DND-41 (cell line): ENCODE data around the gene MYLK4.
A peak's percentile ranks its signal among the peaks of the same experiment; 100 is the strongest.

ENCODE experiments used
- ATAC-seq: fragments of 200-7000 bp; cut with Tn5 transposase; 3 replicates; pipeline ENCODE4 v1.9.1; 2021; ENCODE audit warnings: low read depth; ENCODE audit not compliant: insufficient read depth
- DNase-seq: peaks from one replicate; pipeline ENCODE4 v3.0.0-alpha.2; 2020
- H2AFZ ChIP-seq: 2 replicates; pipeline ENCODE4 v1.6.0; 2012; ENCODE audit warnings: low read depth, low read length
- H3K27ac ChIP-seq: 2 replicates; pipeline ENCODE4 v1.5.1; 2012; ENCODE audit warnings: low read length, inconsistent platforms
- H3K27me3 ChIP-seq: fragments of 200-600 bp; sonication (generic); 2 replicates; pipeline ENCODE4 v1.6.0; 2012; ENCODE audit warnings: low read length, mild to moderate bottlenecking, inconsistent platforms; ENCODE audit not compliant: insufficient read depth, poor library complexity
- H3K36me3 ChIP-seq: 2 replicates; pipeline ENCODE4 v1.5.1; 2012; ENCODE audit warnings: low read length, inconsistent platforms; ENCODE audit not compliant: insufficient read depth
- H3K4me1 ChIP-seq: 2 replicates; pipeline ENCODE4 v1.5.1; 2012; ENCODE audit warnings: mild to moderate bottlenecking, low read length; ENCODE audit not compliant: insufficient read depth
- H3K4me2 ChIP-seq: 2 replicates; pipeline ENCODE4 v1.6.0; 2012; ENCODE audit warnings: mild to moderate bottlenecking, moderate library complexity, low read length, inconsistent platforms; ENCODE audit not compliant: insufficient read depth
- H3K4me3 ChIP-seq, 2 experiments: fragments of 200-600 bp in 1 of 2; shearing (Covaris generic) in 1 of 2; 2 replicates each; pipeline ENCODE4 v1.5.1; 2012 to 2016; ENCODE audit warnings: inconsistent platforms in 2 of 2, low read length in 2 of 2, mild to moderate bottlenecking in 2 of 2, low read depth in 1 of 2, moderate library complexity in 1 of 2
- H3K79me2 ChIP-seq: 2 replicates; pipeline ENCODE4 v1.6.0; 2012; ENCODE audit warnings: low read length, inconsistent platforms; ENCODE audit not compliant: insufficient read depth
- H3K9ac ChIP-seq: 2 replicates; pipeline ENCODE4 v1.6.0; 2012; ENCODE audit warnings: low read depth, mild to moderate bottlenecking, inconsistent platforms, low read length, moderate library complexity
- H3K9me3 ChIP-seq: 2 replicates; pipeline ENCODE4 v1.5.1; 2012; ENCODE audit warnings: low read length, moderate library complexity, mild to moderate bottlenecking, inconsistent platforms; ENCODE audit not compliant: insufficient read depth, severe bottlenecking
- H4K20me1 ChIP-seq: 2 replicates; pipeline ENCODE4 v1.6.0; 2012; ENCODE audit warnings: low read length; ENCODE audit not compliant: insufficient read depth
- EZH2 ChIP-seq: IDR thresholded peaks from 3 replicates; pipeline ENCODE4 v1.6.1; 2012; ENCODE audit warnings: borderline replicate concordance, low read depth, mild to moderate bottlenecking, moderate library complexity, low read length, inconsistent platforms; ENCODE audit not compliant: severe bottlenecking
- TF ChIP-seq, protein P1 (sequence below): IDR thresholded peaks from 2 replicates; pipeline ENCODE4 v1.5.1; 2012; ENCODE audit warnings: borderline replicate concordance, low read length, moderate library complexity, mild to moderate bottlenecking; ENCODE audit not compliant: poor library complexity, severe bottlenecking; ENCODE audit errors: extremely low read depth

MYLK4 gene

DNA sequence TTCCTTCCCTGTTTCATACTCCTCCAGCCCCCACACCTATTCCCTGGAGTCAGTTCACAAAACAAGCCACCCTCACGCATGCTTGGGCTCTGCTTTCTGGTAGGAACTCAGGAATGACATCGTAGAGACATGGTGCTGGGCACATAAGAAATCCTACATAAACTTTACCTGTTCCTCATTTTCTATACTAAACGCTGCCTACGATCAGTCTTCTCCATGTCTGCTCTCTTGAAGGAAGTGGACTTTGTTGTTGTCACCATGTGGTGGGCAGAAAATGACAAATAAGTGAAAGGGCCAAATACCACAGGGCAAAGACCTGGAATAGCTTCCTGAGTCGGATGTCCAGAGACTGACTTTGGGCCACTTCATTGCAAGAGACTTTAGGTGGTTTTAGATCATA, 10.1 kb downstream of the MYLK4 start:
- Histone ChIP-seq H3K36me3 (no peaks in the 10 kb centered on the region), H2AFZ (no peak overlapping the region), H3K79me2 (no peaks in the 10 kb centered on the region), H3K27me3 (no peaks in the 10 kb centered on the region), H3K27ac (no peak overlapping the region), H3K4me1 (no peaks in the 10 kb centered on the region), H4K20me1 (no peaks in the 10 kb centered on the region), H3K4me3 (no peak overlapping the region), H3K4me2 (no peak overlapping the region), H3K9me3 (no peaks in the 10 kb centered on the region), H3K9ac (no peak overlapping the region)
- no peak for ATAC-seq
- DNase-seq: no peak
- TF ChIP-seq EZH2: no peak
- TF ChIP-seq, protein P1, sequence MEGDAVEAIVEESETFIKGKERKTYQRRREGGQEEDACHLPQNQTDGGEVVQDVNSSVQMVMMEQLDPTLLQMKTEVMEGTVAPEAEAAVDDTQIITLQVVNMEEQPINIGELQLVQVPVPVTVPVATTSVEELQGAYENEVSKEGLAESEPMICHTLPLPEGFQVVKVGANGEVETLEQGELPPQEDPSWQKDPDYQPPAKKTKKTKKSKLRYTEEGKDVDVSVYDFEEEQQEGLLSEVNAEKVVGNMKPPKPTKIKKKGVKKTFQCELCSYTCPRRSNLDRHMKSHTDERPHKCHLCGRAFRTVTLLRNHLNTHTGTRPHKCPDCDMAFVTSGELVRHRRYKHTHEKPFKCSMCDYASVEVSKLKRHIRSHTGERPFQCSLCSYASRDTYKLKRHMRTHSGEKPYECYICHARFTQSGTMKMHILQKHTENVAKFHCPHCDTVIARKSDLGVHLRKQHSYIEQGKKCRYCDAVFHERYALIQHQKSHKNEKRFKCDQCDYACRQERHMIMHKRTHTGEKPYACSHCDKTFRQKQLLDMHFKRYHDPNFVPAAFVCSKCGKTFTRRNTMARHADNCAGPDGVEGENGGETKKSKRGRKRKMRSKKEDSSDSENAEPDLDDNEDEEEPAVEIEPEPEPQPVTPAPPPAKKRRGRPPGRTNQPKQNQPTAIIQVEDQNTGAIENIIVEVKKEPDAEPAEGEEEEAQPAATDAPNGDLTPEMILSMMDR: no peak

DNA sequence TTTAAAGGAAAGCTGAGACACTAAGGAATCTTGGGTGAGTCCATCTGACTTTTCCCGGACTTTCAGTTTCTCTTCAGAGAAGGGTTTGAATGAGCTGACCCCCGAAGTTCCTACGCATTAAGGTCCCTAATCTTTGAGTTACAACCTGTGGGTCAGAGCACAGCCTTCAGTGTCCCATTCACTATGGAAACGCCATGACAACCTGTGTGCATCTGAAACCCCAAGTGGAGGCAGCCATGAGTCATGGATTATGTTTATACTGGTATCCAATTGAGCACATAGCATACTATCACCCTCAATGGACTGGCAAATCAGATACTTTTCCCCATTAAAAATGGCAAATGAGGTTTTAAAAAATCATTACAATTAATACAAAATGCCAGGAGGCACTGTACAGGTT, 11.4 kb downstream of the MYLK4 start:
- peaks cover under 1% of the 10 kb centered on the region for H3K27me3 ChIP-seq
- no peak overlapping the region for H3K4me2 ChIP-seq
- DNase-seq (no peak), ATAC-seq (no peak)
- H3K4me3 ChIP-seq: no peak overlapping the region
- H4K20me1 ChIP-seq: no peaks in the 10 kb centered on the region
- TF ChIP-seq, protein P1: no peak
- TF ChIP-seq EZH2: no peak
- no peaks in the 10 kb centered on the region for H3K36me3 ChIP-seq
- H3K4me1 ChIP-seq: no peaks in the 10 kb centered on the region
- H3K9me3 ChIP-seq: no peaks in the 10 kb centered on the region
- no peak overlapping the region for H2AFZ ChIP-seq
- no peak overlapping the region for H3K9ac ChIP-seq
- no peak overlapping the region for H3K27ac ChIP-seq
- H3K79me2 ChIP-seq: no peaks in the 10 kb centered on the region

DNA sequence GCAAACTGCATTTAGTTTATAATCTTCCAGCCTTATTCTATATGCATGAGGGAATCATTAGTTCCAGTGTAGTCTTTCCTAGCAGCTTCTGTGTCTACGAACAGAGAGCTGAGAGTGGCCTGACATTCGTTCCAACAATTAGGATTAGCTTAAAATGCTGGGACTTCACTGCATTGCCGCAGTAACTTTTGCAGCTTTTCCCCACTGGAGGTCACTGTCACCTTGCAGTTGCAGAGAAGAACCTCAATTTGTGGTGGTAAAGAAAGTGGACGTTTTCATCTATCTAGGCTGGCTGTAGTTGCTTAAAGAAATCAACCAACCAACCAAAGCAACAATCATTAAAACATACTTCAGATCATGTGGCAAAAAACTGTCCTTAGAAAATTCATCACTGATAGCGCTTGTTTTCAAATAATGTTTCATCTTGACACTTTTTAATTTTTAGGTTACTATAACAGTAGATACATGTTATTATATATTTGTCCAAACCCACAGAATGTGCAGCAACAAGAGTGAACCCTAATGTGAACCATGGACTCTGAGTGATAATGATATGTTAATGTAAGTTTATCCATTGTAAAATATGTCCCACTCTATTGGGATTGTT, 12.2 kb downstream of the MYLK4 start:
- TF ChIP-seq, protein P1: peak; percentile 74
- no peak for TF ChIP-seq EZH2

More for the DNA sequence above, 12.2 kb downstream of the MYLK4 start:
- DNase-seq: peak; percentile 43
- Histone ChIP-seq H3K79me2 (no peaks in the 10 kb centered on the region), H3K36me3 (no peaks in the 10 kb centered on the region), H4K20me1 (no peaks in the 10 kb centered on the region), H3K9ac (no peak overlapping the region), H3K27ac (no peak overlapping the region), H3K4me2 (no peak overlapping the region), H3K4me3 (no peak overlapping the region), H3K9me3 (no peaks in the 10 kb centered on the region), H3K4me1 (no peaks in the 10 kb centered on the region), H3K27me3 (peaks cover 3% of the 10 kb centered on the region), H2AFZ (no peak overlapping the region)
- peak; percentile 62; the same call in 2 of the 3 replicates for ATAC-seq
